Activated B cell treated with CpG ODN at 0.5 μM for 24 hours (primary cell): ENCODE results near the gene ADCY5. TPM values are rescaled to one million over a fixed set of nuclear protein-coding genes. Genes with fewer than 3 reads are reported as not detected.

Source experiments
- ATAC-seq: fragments of 200-7000 bp; cut with Tn5 transposase; one replicate; pipeline ENCODE4 v1.10.0; 2021; ENCODE audit warnings: low read depth, mild to moderate bottlenecking, moderate library complexity
- CTCF ChIA-PET: fragments of 350-600 bp; sonication (Branson Sonifier 250); formaldehyde crosslinking; loops from one replicate; lab custom pipeline; 2021; ENCODE audit warnings: antibody characterized with exemption; lab: Charles Lee
- POLR2A ChIA-PET: fragments of 350-600 bp; sonication (Branson Sonifier 250); formaldehyde crosslinking; loops from one replicate; lab custom pipeline; 2021; ENCODE audit warnings: antibody characterized with exemption; lab: Charles Lee
- DNase-seq: peaks from one replicate; pipeline ENCODE4 v3.0.0; 2022
- H3K27ac Mint-ChIP-seq: one replicate; pipeline ENCODE4 v1.8.0; 2020; ENCODE audit warnings: mixed read lengths
- H3K27me3 Mint-ChIP-seq: one replicate; pipeline ENCODE4 v1.8.0; 2021; ENCODE audit warnings: mixed read lengths
- H3K36me3 Mint-ChIP-seq: one replicate; pipeline ENCODE4 v1.8.0; 2021; ENCODE audit warnings: low read depth, mixed read lengths
- H3K4me1 Mint-ChIP-seq: one replicate; pipeline ENCODE4 v1.8.0; 2021; ENCODE audit warnings: mixed read lengths
- H3K4me3 Mint-ChIP-seq: one replicate; pipeline ENCODE4 v1.8.0; 2020; ENCODE audit warnings: mild to moderate bottlenecking, mixed read lengths
- H3K9me3 Mint-ChIP-seq: one replicate; pipeline ENCODE4 v1.8.0; 2020; ENCODE audit warnings: mixed read lengths
- CTCF ChIP-seq: fragments of 200-600 bp; IDR thresholded peaks from one replicate; pipeline ENCODE4 v1.8.0; 2022; ENCODE audit warnings: antibody characterized with exemption, mild to moderate bottlenecking
- intact Hi-C: fragments of 100-400 bp; cut with micrococcal nuclease; formaldehyde crosslinking; loops from one replicate; pipeline ENCODE4 v1.15.1; 2024
- total RNA-seq: library from RNA; stranded (reverse); gene quantifications from 2 replicates; pipeline ENCODE4 v1.2.3, GENCODE V29; 2022

The ADCY5 gene
- total RNA-seq, 1 donor from 2014 or later, result not detected

GRCh38 chr3:123379041-123379830 lies 69.7 kb downstream of the ADCY5 start:
- H3K9me3 Mint-ChIP-seq, result no peaks in the 10 kb centered on the region

GRCh38 chr3:123378409-123378915 lies 70.4 kb downstream of the ADCY5 start:
- DNase-seq, result no peak
- ATAC-seq, result no peak
- CTCF ChIA-PET, result no interaction called here
- no peak for TF ChIP-seq CTCF
- no peaks in the 10 kb centered on the region for H3K36me3 Mint-ChIP-seq
- intact Hi-C loops, result no loop called here
- H3K27ac Mint-ChIP-seq, result no peak overlapping the region
- no peaks in the 10 kb centered on the region for H3K9me3 Mint-ChIP-seq
- peaks cover 6% of the 10 kb centered on the region for H3K27me3 Mint-ChIP-seq
- no peaks in the 10 kb centered on the region for H3K4me1 Mint-ChIP-seq
- no peak overlapping the region for H3K4me3 Mint-ChIP-seq
- POLR2A ChIA-PET, result no interaction called here

More at GRCh38 chr3:123379041-123379830, 69.7 kb downstream of the ADCY5 start:
- ATAC-seq (no peak), DNase-seq (no peak)
- Mint-ChIP-seq H3K4me3 (no peak overlapping the region), H3K4me1 (no peaks in the 10 kb centered on the region), H3K27ac (no peak overlapping the region), H3K27me3 (peaks cover 9% of the 10 kb centered on the region), H3K36me3 (no peaks in the 10 kb centered on the region)
- ChIA-PET CTCF (no interaction called here), POLR2A (no interaction called here)
- no peak for TF ChIP-seq CTCF
- intact Hi-C loops, result no loop called here

- ChIA-PET POLR2A (no interaction called here), CTCF (no interaction called here)
- Mint-ChIP-seq H3K27ac (no peak overlapping the region), H3K9me3 (no peaks in the 10 kb centered on the region), H3K4me1 (no peaks in the 10 kb centered on the region), H3K4me3 (no peak overlapping the region), H3K27me3 (peaks cover 7% of the 10 kb centered on the region), H3K36me3 (no peaks in the 10 kb centered on the region)
- DNase-seq (no peak), ATAC-seq (no peak)
- no peak for TF ChIP-seq CTCF
- intact Hi-C loops, result no loop called here
Observed at GRCh38 chr3:123377243-123377740, 71.6 kb downstream of the ADCY5 start.

- intact Hi-C loops, result no loop called here
- ATAC-seq (no peak), DNase-seq (no peak)
- POLR2A ChIA-PET, result no interaction called here
- H3K36me3 Mint-ChIP-seq, result no peaks in the 10 kb centered on the region
- H3K27me3 Mint-ChIP-seq, result peaks cover 11% of the 10 kb centered on the region
- no peak for TF ChIP-seq CTCF
- CTCF ChIA-PET, result no interaction called here
- H3K4me3 Mint-ChIP-seq, result no peak overlapping the region
- no peaks in the 10 kb centered on the region for H3K4me1 Mint-ChIP-seq
- no peaks in the 10 kb centered on the region for H3K9me3 Mint-ChIP-seq
- H3K27ac Mint-ChIP-seq, result no peak overlapping the region
Observed at GRCh38 chr3:123376451-123377242, 72.2 kb downstream of the ADCY5 start.
